ENCODE measurements around the gene CFAP57. TPM values are rescaled to one million over a fixed set of nuclear protein-coding genes. Genes with fewer than 3 reads are reported as not detected.

The CFAP57 gene
- total and polyA plus RNA-seq, 2 donors (not counting 1 experiment from before 2014, with no cell fraction given), result 0.07 to 0.44 TPM

DNA sequence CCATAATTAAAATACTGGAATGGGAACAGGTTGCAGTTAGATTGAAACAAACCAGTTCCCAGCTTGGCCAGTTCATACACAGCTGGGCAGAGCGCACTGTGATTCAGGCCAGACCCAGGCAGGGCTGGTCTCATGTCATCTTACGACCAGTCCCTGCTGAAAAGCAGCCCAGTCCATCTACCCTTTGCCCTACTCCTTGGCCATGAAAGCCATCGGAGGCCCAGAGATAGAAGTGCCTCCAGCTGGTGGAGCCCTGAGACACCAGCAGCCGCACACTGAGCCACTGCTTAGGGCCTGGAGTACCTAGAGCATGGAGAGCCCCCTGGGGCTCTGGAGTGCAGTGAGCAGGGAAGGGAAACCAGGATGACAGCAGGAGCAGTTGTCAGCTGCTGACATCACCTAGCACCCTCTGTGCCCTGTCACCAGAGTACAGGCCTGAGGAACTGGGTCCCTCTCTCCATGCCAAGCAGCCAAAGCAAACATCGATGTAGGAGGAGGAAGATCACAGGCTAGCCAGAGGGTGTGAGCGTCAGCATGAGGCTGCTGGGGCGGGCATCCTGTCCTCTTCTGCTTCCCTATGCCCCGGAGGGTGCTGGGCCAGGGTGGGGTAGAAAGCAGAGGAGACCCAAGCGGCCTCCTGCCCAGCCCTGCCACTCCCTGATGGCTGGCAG is 63.5 kb downstream of the CFAP57 start:
- H3K27me3 Mint-ChIP-seq, result peaks cover 4% of the 10 kb centered on the region
- H3K27ac Mint-ChIP-seq, result no peak overlapping the region
- H4K20me1 ChIP-seq (ENCODE audit: control insufficient read depth, insufficient read depth, low read length, poor library complexity, severe bottlenecking), result no peaks in the 10 kb centered on the region
- H3K27ac ChIP-seq (ENCODE audit: low read length in 2 of 2), result no peak overlapping the region
- POLR2A ChIA-PET, result no interaction called here
- no peak for DNase-seq
- H3K9me3 ChIP-seq (ENCODE audit: control extremely low read depth in 1 of 3, control insufficient read depth in 2 of 3, insufficient read depth in 1 of 3, low read length in 2 of 3), result no peaks in the 10 kb centered on the region
- intact Hi-C loops (cut with micrococcal nuclease), result no loop called here
- no peak for ATAC-seq (ENCODE audit: low read depth)
- no peak overlapping the region for H3K4me3 ChIP-seq (ENCODE audit: control extremely low read depth in 1 of 5, extremely low read depth in 1 of 5, insufficient read depth in 1 of 5, low read depth in 2 of 5, low read length in 4 of 5)
- H3K4me2 ChIP-seq (replicated peaks; ENCODE audit: low read depth, low read length, poor library complexity, severe bottlenecking), result no peak overlapping the region
- no peaks in the 10 kb centered on the region for H3K27me3 ChIP-seq (replicated peaks in 1 of 4; ENCODE audit: control extremely low read depth in 1 of 4, control insufficient read depth in 3 of 4, insufficient read depth in 4 of 4, low read length in 3 of 4)
- H3K4me1 Mint-ChIP-seq, result peaks cover 32% of the 10 kb centered on the region
- H3K9me3 Mint-ChIP-seq (ENCODE audit: insufficient read depth), result no peaks in the 10 kb centered on the region
- H3K4me3 Mint-ChIP-seq, result no peak overlapping the region
- no peak overlapping the region for H3K9ac ChIP-seq (ENCODE audit: low read length)
- CTCF ChIA-PET, result interaction anchor here (1.4 to 17.5 kb wide), 2 partner anchors 9 to 178 kb away, joined by 3 to 332 read pairs; no protein-coding TSS in a partner anchor
- H3K4me1 ChIP-seq (ENCODE audit: control insufficient read depth in 2 of 2, insufficient read depth in 2 of 2, low read length in 2 of 2), result peaks cover 27 to 30% of the 10 kb centered on the region in 2 donors
- TF ChIP-seq EZH2 (IDR thresholded peaks at IDR 0.05; ENCODE audit: borderline replicate concordance, insufficient read depth, low read depth, low read length, poor library complexity, severe bottlenecking), result no peak
- TF ChIP-seq, protein P1, sequence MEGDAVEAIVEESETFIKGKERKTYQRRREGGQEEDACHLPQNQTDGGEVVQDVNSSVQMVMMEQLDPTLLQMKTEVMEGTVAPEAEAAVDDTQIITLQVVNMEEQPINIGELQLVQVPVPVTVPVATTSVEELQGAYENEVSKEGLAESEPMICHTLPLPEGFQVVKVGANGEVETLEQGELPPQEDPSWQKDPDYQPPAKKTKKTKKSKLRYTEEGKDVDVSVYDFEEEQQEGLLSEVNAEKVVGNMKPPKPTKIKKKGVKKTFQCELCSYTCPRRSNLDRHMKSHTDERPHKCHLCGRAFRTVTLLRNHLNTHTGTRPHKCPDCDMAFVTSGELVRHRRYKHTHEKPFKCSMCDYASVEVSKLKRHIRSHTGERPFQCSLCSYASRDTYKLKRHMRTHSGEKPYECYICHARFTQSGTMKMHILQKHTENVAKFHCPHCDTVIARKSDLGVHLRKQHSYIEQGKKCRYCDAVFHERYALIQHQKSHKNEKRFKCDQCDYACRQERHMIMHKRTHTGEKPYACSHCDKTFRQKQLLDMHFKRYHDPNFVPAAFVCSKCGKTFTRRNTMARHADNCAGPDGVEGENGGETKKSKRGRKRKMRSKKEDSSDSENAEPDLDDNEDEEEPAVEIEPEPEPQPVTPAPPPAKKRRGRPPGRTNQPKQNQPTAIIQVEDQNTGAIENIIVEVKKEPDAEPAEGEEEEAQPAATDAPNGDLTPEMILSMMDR (IDR thresholded peaks at IDR 0.05), result no peak
- no peaks in the 10 kb centered on the region for H3K79me2 ChIP-seq (ENCODE audit: control insufficient read depth, insufficient read depth, low read length)
- H2AFZ ChIP-seq (ENCODE audit: insufficient read depth, low read depth, low read length, poor library complexity, severe bottlenecking), result no peak overlapping the region
- 88% methylated on average over 8 of the region's 9 CpGs for WGBS (ENCODE audit: insufficient coverage)
- no peaks in the 10 kb centered on the region for H3K36me3 ChIP-seq (replicated peaks in 1 of 2; ENCODE audit: control extremely low read depth in 1 of 2, control insufficient read depth in 1 of 2, extremely low read depth in 1 of 2, insufficient read depth in 2 of 2, low read length in 1 of 2)

DNA sequence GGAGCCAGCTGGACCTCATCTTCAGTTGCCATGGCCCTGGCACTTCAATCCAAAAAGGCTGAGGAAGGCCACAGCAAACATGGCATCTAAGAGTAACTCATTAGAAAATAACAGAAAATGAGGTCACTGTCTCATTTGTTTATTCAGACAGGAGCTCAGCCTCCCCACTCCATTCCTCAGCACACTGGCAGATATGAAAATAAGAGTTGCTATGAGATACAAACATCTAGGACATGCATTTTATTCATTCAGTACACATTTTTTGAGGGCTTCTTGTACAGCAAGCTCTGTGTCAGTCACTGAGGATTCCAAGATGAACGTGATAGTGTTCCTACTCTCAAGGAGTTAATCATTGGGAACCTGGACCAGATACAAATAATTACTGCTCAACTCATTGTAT is 65.0 kb downstream of the CFAP57 start:
- WGBS (ENCODE audit: insufficient coverage), result 100% methylated on average over 1 of the region's 1 CpG
- H3K4me2 ChIP-seq (replicated peaks; ENCODE audit: low read depth, low read length, poor library complexity, severe bottlenecking), result no peak overlapping the region
- H4K20me1 ChIP-seq (ENCODE audit: control insufficient read depth, insufficient read depth, low read length, poor library complexity, severe bottlenecking), result no peaks in the 10 kb centered on the region
- Mint-ChIP-seq H3K27ac (no peak overlapping the region), H3K4me1 (peaks cover 35% of the 10 kb centered on the region), H3K27me3 (peaks cover 4% of the 10 kb centered on the region), H3K9me3 (ENCODE audit: insufficient read depth) (no peaks in the 10 kb centered on the region), H3K4me3 (no peak overlapping the region)
- H3K4me1 ChIP-seq (ENCODE audit: control insufficient read depth in 2 of 2, insufficient read depth in 2 of 2, low read length in 2 of 2), result peaks cover 27 to 31% of the 10 kb centered on the region in 2 donors
- no peak for ATAC-seq (ENCODE audit: low read depth)
- no peak overlapping the region for H3K27ac ChIP-seq (ENCODE audit: low read length in 2 of 2)
- no peak overlapping the region for H3K4me3 ChIP-seq (ENCODE audit: control extremely low read depth in 1 of 5, extremely low read depth in 1 of 5, insufficient read depth in 1 of 5, low read depth in 2 of 5, low read length in 4 of 5)
- DNase-seq, result no peak
- H3K9ac ChIP-seq (ENCODE audit: low read length), result no peak overlapping the region
- no peaks in the 10 kb centered on the region for H3K27me3 ChIP-seq (replicated peaks in 1 of 4; ENCODE audit: control extremely low read depth in 1 of 4, control insufficient read depth in 3 of 4, insufficient read depth in 4 of 4, low read length in 3 of 4)
- POLR2A ChIA-PET, result interaction anchor here (0.6 kb wide), 1 partner anchor 462 kb away, joined by 6 read pairs; no protein-coding TSS in a partner anchor
- TF ChIP-seq, protein P1 (IDR thresholded peaks at IDR 0.05), result no peak
- TF ChIP-seq EZH2 (IDR thresholded peaks at IDR 0.05; ENCODE audit: borderline replicate concordance, insufficient read depth, low read depth, low read length, poor library complexity, severe bottlenecking), result no peak
- CTCF ChIA-PET, result interaction anchor here (1.6 to 17.5 kb wide), 3 partner anchors 10 to 176 kb away, joined by 7 to 332 read pairs (median 10); partner anchors contain the start of genes MED8 and SZT2
- intact Hi-C loops (cut with micrococcal nuclease), result no loop called here
- H3K79me2 ChIP-seq (ENCODE audit: control insufficient read depth, insufficient read depth, low read length), result no peaks in the 10 kb centered on the region
- H3K9me3 ChIP-seq (ENCODE audit: control extremely low read depth in 1 of 3, control insufficient read depth in 2 of 3, insufficient read depth in 1 of 3, low read length in 2 of 3), result no peaks in the 10 kb centered on the region
- H3K36me3 ChIP-seq (replicated peaks in 1 of 2; ENCODE audit: control extremely low read depth in 1 of 2, control insufficient read depth in 1 of 2, extremely low read depth in 1 of 2, insufficient read depth in 2 of 2, low read length in 1 of 2), result no peaks in the 10 kb centered on the region
- no peak overlapping the region for H2AFZ ChIP-seq (ENCODE audit: insufficient read depth, low read depth, low read length, poor library complexity, severe bottlenecking)
